NK-92 (cell line): Measurements from ENCODE around the gene TARP.
"Not testable (repeated sequence)": the region's sequence is repeated elsewhere in the genome, so short reads cannot be mapped to it uniquely, and the experiment has no call there.

Experiments used
- DNase-seq: peaks from one replicate; lab custom pipeline; 2025; ENCODE audit not compliant: unreplicated experiment; lab: John Stamatoyannopoulos, UW

The TARP gene

DNA sequence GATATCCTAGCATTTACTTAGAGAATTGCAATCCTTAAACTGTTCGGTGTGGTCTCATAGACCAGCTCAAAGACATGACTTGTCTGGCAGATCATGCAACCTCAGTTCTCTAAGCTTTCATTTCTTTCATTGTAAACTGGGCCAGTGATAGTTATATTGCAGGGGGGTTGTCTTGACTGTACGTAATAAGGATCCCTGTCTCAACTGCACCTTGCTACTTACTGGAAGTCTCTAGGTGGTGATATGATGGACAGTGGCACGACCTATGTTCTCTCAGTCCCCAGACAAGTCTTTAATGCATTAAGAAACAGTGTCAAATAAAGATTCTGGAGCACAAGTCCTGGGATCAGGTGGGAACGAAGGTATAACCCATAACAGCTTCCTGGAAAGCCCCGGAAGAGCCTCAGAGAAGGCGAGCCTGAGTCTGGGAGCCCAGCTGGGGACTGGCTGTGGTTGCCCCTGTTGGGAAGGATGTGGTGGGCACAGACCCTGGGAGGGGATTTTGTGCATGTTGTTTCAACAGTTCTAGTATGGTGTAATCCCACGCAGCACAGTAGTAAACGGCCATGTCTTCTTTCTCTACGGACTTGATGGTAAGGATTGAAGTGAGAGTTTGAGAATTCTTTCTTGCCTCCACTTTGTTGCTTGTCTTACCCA is 26.0 kb upstream of the TARP start:
- no peak for DNase-seq

DNA sequence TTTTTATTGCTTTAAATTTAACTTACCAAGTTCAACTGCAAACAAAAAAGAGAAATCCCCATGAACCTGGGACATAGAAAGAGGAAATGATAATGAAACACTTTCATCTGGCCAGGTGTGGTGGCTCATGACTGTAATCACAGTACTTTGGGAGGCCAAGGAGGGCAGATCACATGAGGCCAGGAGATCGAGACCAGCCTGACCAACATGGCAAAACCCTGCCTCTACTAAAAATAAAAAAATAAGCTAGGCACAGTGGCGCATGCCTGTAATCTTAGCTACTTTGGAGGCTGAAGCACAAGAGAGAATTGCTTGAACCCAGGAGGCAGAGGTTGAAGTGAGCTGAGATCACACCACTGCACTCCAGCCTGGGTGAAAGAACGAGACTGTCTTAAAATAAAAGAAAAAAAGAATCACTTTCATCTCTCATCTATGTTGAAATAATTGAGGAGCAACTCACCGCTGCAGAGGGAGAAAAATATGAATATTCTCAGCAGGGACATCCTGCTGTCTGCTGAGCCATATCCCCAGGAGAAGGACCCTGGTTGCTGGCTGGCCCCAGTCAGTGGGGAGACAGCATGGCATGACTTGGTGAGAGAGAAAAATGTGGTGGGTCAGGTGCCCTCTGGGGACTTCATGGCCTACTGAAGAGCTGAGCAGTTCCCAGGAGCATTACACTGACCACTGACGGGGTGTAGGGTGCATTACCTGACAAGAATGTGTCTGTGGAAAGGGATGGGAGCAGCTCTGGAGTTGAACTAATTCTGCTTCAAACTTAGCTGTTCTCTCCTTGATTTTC is 22.8 kb upstream of the TARP start:
- no peak for DNase-seq

DNA sequence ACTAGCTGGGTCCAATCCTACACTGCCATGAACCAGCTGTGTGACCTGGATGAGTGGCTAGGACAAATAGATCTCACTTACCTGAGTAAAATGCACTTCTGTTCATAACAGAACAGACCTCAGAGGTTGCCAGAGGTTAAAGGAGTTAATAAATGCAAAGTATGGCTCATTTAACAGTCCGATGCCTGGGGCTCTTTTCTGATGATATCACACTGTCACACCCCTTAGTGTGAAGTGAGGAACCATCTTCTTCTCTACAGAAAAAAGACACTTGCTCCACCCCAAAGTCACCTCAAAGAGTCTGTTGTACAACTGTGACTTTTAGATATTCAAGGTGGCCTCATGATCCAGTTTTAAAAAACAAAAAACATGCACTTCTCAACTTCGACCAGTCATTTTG is 21.5 kb upstream of the TARP start:
- DNase-seq: no peak

DNA sequence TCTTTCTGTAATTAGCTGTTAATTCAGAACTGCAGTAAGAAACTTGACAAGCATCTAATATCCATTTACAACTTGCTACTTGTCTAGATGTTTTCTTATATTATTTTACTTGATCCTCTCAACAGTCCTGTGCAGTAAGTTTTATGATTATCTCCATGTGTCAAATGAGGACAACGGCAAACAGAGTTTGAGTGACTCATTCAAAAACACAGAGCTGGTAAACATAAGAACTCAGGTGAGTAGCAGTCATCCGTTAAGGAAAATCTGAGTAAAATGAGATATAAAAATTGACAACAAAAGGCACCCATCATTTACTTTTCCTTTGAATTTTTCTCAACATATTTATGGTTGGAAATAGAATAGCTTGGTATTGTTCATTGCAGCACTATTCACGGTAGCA is 19.0 kb upstream of the TARP start:
- DNase-seq: no peak

DNA sequence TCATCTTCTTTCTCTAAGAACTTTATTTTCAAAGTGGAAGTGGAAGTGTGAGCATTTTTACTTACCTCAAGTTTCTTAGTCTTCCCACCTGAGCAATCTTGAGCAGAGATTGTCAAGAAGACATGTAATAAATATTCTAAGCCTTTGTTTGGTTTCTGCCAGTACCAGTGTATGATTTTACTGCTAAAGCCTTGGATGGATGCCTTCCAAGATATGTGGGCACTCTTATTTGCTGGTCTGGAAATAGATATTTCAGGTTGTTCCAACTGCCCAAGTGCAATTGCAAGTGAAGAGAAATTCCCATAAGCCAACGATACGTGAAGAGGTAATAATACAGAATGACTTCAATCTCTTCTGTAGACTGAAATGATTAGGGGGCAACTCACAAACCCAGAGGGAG is 18.2 kb upstream of the TARP start:
- DNase-seq: no peak

DNA sequence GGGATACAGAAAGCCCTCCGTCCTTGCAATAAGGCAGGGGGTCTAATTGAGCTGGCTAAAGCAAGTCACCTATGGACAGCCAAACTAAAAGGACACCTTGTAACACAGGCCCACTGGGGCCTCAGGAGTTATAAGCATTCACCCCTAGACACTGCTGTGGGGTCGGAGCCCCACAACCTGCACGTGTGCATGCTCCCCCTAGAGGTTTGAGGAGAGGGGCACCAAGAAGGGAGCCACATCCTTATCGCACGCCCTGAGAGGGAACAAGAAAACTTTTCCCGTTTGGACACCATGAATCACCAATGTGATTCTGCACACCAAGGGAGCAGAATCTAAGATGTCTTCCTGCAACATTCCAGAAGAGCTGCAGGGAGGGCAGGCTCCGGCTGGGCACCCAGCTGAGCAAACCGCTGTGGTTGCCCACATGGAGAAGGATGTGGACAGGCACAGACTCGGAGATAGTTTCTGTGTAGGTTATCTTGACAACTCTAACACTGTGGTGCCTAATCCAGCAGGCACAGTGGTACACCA is 17.7 kb upstream of the TARP start:
- DNase-seq: no peak

DNA sequence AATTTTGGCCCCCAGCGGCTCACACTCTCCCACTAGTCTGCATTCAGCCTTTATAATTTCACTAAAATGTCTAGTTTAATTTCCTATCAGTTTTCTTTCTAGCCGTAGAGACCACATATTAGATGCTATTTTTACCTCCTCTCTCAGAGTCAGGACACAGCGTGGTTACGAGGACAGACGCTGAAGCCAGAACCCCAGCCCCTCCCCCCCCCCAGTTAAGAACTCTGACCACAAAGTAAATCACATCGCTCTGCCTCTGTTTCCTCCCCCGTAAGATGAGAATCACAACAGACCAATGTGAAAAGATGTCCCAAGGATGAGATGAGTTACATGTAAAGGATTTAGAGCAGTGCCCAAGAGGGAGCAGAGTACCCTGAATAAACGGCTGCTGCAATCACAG is 11.1 kb upstream of the TARP start:
- no peak for DNase-seq

DNA sequence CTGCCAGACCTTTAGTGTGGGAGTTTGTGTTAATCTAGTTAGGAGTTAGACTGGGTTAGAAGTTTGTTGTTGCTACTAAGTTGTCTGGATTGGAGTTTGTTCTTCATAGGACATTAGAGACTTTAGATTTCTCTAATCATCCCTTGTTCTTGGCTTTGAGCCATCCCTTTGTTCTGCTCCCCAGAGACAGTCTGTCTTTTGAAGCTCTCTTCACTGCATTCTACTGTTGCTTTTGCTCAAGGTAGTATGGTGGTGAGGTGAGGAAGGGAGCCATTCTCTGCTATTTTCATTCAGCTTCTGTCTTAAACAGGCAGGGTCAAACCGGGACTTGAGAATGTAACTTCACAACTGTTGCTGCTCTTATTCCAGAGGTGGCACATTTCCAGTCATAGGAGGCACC is 10.4 kb upstream of the TARP start:
- no peak for DNase-seq

DNA sequence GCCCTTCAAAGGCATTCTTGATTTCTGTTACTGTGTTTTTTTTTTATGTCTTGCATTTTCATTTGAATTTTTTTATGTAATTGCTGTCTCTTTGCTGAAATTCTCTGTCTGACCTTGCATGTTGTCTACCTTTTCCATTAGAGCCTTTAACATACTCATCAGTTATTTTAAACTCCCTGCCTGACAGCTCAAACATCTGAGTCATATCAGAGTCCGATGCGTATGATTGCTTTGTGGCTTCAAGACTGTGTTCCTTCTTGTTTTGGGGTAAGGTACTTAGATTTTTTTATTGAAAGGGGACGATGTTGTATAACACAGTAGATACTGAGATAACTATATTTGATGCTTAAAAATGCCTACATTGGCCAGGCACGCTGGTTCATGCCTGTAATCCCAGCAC is 9.7 kb upstream of the TARP start:
- no peak for DNase-seq

DNA sequence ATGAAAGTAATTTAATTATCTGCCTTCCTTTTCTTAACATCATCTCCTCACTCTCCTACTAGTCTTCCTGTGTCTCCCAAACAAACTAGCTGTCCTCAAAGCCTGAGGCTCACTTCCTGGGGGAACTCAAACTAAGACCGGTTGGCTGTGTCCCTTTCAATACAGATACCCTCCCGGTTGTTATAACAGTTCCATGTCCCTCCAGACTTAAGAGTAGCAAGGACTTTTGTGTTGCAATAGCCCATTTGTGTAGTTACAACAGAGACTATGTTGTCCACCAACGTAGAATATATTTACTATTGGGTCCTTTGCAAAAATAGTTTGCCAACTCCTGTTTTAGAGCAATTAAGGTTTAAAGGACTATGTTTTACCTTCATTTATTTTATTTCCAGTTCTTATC is 8.6 kb upstream of the TARP start:
- no peak for DNase-seq

DNA sequence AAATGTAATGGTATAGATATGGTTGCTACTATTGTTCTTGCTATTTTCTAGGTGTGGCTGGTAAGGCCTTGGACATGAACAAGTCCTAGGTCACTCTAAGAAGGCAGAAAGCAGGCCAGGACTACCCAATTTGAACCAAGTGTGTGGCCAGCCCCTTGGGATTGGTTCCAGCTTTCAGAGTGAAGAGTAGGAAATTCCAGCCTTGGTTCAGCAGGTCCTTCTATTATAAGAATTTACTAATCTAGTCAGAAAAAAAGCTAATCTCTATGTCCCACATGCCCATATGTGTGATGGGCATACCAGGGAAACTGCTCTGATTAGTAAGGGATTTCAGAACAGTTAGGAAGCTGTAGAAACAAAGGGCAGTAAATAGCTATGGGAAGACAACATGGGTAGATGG is 7.8 kb upstream of the TARP start:
- DNase-seq: no peak

DNA sequence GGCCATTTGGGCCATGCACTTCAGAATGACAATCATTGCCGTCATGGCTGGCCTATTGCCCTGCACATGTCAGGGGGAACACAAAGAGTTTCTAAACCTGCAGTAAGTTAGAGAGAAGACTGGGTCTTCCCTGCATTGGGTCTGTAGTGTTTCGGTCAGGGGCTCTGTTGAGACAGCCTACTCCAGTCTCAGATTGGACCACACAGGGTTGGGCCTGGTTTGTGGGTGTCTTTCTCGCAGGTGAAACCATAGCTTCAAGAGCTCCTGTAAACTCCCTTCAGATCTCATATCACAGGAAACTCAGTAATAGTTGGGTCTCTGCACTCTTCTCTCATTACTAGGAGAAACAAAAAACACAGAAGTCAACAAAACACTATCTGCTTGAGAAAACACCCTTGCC is 7.3 kb upstream of the TARP start:
- DNase-seq: no peak

DNA sequence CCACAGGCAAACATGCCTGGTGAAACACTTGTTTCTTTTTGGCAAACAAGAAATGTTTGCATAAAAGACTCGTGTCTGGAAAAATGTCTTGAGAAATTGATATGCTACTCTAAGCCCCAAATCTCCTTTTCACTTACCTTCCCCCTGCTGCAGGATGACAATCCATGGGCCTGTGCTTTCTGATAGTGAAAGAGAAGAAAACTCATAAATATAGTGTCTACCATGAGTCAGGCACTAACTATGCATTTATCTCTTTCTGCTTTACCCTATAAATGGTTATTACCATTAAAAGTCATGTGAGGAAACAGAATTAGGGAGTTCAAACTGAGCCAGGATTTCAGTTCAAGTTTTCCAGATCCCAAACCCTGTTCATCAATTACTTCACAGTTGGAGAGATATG is 6.6 kb upstream of the TARP start:
- DNase-seq: no peak

DNA sequence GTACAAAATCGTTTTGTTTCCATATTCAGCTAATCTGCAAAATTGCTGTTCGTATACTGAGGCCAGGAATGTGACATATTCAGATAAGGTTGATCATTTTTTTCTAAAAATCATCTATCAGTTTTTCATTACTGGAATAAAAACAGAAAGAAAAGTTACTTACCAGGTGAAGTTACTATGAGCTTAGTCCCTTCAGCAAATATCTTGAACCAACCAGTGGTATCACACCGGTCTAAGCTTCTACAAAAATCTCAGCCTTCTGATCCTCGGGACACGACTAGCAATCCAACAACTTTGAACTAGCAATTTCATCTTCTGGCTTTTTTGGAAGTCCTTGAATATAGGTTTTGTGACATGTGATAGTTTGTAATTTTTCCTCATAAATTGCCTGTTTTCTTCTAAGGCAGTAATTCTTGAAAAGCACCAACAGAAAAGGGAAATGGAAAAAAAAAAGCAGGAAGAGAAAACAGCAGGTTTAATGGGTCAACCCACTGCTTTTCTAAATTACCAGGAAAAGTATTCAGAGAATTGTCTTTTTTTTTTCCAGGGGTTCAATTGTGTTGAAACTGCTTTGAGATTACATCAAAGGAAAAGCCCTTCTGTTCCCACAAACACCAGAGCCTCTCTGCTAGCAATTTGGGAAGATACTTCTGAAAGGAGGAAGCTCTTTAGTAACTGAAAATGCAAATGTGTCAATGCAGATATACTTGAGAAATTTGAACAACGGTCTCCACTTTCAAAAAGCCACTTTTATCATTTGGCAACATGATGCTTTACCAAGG is 2.9 kb upstream of the TARP start:
- no peak for DNase-seq

DNA sequence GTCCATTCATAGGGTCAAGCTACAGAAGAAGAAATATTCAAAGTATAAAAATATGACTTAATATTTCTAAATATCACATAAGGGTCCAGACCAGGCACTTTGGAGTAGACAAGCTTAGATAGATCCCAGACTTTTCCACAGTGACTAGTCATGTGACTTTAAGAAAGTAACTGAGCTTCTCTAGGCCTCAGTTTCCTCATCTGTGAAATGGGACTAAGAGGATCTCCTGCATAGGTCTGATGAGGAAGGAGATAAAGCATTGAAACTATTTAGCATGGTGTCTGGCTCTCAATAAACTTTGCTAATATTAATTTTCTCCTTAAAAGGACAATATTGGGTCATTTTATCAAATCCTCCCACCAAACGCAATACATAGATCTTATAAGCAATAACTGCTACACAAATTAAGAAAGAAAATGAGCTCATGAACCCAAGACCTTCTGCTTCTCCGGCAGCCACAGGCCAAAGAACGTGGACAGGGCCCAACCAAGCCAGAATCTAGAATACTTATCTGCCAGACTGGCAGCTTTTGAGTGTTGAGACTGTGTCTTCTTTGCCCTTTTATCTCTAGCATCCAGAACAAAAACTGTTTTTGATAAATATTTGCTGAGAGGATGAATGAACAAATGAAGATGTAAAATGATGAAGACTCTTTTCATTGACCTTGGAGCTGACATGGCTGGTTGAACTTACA is 1.6 kb upstream of the TARP start:
- DNase-seq: no peak

DNA sequence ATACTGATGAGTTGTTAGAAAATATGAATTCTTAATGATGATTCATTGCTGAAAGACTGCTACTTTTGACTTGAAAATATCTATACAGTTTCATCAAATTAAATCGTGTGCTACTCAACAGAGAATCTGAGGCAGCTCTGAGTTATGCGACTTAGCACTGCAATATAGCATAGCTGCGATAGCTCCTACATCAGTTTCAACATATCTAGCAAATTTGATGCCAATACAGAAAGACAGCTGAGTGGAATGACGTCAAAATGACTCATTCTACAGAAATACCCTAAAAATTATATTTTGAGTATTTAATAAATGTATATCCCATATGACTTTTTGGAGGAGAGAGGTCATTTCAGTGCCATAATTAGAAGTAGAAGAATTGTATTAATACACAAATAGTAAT is 1.1 kb upstream of the TARP start:
- no peak for DNase-seq

DNA sequence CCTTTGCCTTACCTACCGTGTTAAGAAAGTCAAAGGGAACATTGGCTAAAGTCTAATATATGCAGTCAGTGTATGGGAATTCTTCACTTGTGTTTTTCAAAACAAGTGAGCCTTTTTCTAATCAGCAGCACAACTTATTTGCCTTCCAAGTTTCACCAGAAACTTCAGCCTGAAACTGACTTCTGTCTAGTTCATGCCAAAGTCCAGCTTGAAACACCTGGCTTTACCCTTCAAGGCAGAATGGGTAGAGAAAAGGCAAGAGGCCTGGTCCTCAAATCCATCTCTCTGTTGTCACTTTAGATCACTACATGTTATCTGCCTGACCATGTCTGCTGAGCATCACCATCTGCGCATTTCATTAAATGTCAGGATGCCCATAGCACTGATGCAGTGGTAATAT is 3.0 kb downstream of the TARP start:
- DNase-seq: not testable (repeated sequence)

DNA sequence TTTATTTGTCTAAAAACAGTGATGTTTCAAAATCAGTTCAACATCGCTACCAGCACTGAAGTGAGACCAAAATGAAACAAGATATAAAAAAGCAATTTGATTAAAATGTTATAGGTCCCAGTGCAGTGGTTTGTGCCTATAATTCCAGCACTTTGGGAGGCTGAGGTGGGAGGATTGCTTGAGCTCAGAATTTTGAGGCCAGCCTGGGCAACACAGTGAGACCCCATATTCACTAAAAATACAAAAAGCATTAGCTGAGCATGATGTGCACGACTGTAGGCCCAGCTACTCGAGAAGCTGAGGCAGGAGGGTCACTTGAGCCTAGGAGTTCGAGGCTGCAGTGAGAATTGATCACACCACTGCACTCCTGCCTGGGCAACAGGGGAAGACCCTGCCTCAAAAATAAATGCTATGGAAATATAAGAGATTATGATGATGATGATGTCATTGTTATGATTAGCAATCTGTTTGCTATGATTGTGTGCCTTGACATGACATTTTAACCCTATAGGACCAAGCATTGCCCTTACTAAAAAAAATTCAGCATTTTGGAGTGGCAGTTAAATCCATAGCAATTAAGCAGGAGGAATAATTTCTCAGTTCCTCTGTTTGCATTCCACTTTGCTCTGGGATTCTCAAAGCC is 3.6 kb downstream of the TARP start:
- DNase-seq: not testable (repeated sequence)

DNA sequence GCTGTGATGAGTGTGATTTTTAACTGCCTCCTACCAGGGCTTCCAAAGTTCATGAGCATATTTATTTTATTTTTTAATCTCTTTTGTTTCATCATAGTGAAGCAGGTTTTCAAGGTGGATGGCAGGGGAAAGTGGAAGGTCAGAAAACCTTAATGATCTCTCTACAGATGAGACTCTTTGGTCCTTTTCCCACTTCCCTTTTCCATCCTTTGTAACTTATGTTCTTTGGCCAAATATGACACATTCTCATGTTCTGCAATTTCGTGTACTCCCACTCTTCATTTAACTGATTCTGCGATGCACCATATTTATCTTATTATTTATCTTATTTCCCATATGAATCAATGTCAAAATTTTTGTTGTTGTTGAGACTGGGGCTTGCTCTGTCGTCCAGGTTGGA is 7.5 kb downstream of the TARP start:
- DNase-seq: not testable (repeated sequence)

DNA sequence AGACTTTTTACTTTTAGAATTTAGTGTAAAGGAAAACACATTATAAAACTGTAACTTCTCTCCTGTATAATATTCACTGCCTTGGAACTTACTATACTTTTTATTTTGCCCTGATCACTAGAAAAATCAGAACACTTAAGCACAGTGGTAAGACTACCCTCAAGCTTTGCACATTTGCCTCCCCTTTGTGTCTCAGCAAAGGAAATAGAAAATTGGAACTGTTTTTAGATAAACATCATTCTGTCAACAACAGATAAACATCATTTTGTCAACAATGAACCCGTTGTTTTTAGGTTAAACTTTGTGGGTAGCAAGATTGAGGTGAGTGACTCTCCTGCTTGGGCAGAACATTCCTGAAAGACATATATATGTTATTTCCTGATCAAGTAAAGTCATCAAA is 8.8 kb downstream of the TARP start:
- not testable (repeated sequence) for DNase-seq

DNA sequence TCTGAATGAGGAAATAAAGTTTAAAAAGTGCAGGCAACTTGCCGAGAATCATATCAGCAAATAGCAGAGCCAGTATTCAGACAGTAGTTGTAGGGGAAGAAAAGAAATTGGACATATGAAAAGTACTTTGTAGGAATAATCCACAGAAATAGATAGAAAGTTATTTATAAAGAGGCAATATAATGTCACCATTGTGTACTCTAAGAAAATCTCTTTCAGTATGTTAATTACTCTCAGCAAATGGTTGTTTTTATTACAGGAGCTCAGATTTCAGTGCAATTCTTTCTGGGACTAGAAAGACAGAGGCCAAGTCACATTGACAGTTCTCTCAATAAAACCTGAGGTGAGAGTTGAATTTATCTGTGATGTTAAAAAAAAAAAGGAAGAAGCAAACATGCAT is 10.2 kb downstream of the TARP start:
- DNase-seq: not testable (repeated sequence)
